ENCODE results near the gene ZG16B.

Gene ZG16B

GRCh38 chr16:2836646-2837508, 6.8 kb downstream of the ZG16B start:
- peak overlapping the region; percentile 39 for H2BK5ac ChIP-seq (ENCODE audit: low read length)
- peaks cover 4 to 7% of the 10 kb centered on the region in 2 donors for H3K4me1 ChIP-seq (ENCODE audit: control insufficient read depth in 2 of 2, insufficient read depth in 1 of 2, low read depth in 1 of 2, low read length in 2 of 2)
- H2BK15ac ChIP-seq (ENCODE audit: low read length): no peak overlapping the region
- peaks cover 0 to 5% of the 10 kb centered on the region in 2 donors for H3K9me3 ChIP-seq (replicated peaks in 1 of 2; ENCODE audit: control insufficient read depth in 2 of 2, insufficient read depth in 1 of 2, low read depth in 1 of 2, low read length in 2 of 2)
- H3K4me3 ChIP-seq (ENCODE audit: low read length in 2 of 2): peak overlapping the region in 1 of 2 donors; percentile 35
- DNase-seq (ENCODE audit: low spot score): no peak
- peaks cover 1% of the 10 kb centered on the region for H3K79me1 ChIP-seq (ENCODE audit: low read depth, low read length)
- peaks cover 0 to 13% (median 9%) of the 10 kb centered on the region in 3 experiments for H3K27me3 ChIP-seq (ENCODE audit: control insufficient read depth in 3 of 3, insufficient read depth in 3 of 3, low read depth in 1 of 3, low read length in 3 of 3)
- no peak overlapping the region for H2AK5ac ChIP-seq (ENCODE audit: low read depth, low read length)
- H2BK12ac ChIP-seq (ENCODE audit: low read length): no peak overlapping the region
- H4K8ac ChIP-seq (ENCODE audit: low read depth, low read length): no peak overlapping the region
- no peak overlapping the region for H3K27ac ChIP-seq (replicated peaks; ENCODE audit: low read length)
- H3K9ac ChIP-seq (ENCODE audit: low read depth, low read length, poor library complexity): peak overlapping the region; percentile 44
- no peak overlapping the region for H3K18ac ChIP-seq (ENCODE audit: low read length)
- no peak overlapping the region for H2BK120ac ChIP-seq (ENCODE audit: low read depth, low read length)
- H2AFZ ChIP-seq (ENCODE audit: low read length): peak overlapping the region; percentile 42
- H4K91ac ChIP-seq (ENCODE audit: low read depth, low read length, poor library complexity): no peak overlapping the region
- no peak overlapping the region for H3K4ac ChIP-seq (ENCODE audit: low read length)
- H3K4me2 ChIP-seq (ENCODE audit: insufficient read depth, low read length, poor library complexity, severe bottlenecking): no peak overlapping the region
- H3K23ac ChIP-seq (ENCODE audit: low read depth, low read length, poor library complexity): no peak overlapping the region
- no peak overlapping the region for H3K14ac ChIP-seq (ENCODE audit: low read length)
- H3K36me3 ChIP-seq (replicated peaks in 1 of 2; ENCODE audit: control insufficient read depth in 2 of 2, insufficient read depth in 2 of 2, low read length in 2 of 2): no peaks in the 10 kb centered on the region
- 100% methylated on average over 3 of the region's 13 CpGs; no CpG with 5 or more reads in 1 of the 2 donors for WGBS, 2 donors (ENCODE audit: extremely low coverage in 2 of 2, insufficient read length in 2 of 2, insufficient replicate concordance in 1 of 2)

DNA sequence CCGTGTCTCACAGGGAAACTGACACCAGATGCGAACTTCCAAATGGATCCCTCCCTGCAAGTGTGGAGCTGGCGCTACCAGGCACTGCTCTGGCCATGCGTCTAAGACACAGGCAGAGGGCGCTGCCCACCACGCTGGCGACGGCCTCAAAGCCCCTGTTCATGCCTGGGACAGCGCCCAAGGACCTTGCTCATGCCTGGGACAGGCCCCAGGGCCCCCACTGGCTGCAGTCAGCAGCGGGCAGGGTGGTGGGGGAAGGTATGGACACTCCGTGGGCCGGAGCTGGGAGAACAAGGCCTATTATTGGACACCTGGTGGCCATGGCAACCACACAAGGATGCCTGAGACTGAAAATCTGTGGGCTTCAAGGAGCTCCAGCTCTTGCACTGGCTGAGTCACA, 8.8 kb downstream of the ZG16B start:
- Histone ChIP-seq H3K36me3 (replicated peaks in 1 of 2; ENCODE audit: control insufficient read depth in 2 of 2, insufficient read depth in 2 of 2, low read length in 2 of 2) (no peaks in the 10 kb centered on the region), H3K79me1 (ENCODE audit: low read depth, low read length) (no peaks in the 10 kb centered on the region), H3K4me1 (ENCODE audit: control insufficient read depth in 2 of 2, insufficient read depth in 1 of 2, low read depth in 1 of 2, low read length in 2 of 2) (peaks cover 4 to 7% of the 10 kb centered on the region in 2 donors), H3K9ac (ENCODE audit: low read depth, low read length, poor library complexity) (no peak overlapping the region), H2BK120ac (ENCODE audit: low read depth, low read length) (no peak overlapping the region), H3K9me3 (replicated peaks in 1 of 2; ENCODE audit: control insufficient read depth in 2 of 2, insufficient read depth in 1 of 2, low read depth in 1 of 2, low read length in 2 of 2) (peaks cover 0 to 4% of the 10 kb centered on the region in 2 donors), H2BK5ac (ENCODE audit: low read length) (no peak overlapping the region), H3K27ac (replicated peaks; ENCODE audit: low read length) (no peak overlapping the region), H4K8ac (ENCODE audit: low read depth, low read length) (peak overlapping the region; percentile 96), H3K27me3 (ENCODE audit: control insufficient read depth in 3 of 3, insufficient read depth in 3 of 3, low read depth in 1 of 3, low read length in 3 of 3) (peaks cover 0 to 10% (median 9%) of the 10 kb centered on the region in 3 experiments), H4K91ac (ENCODE audit: low read depth, low read length, poor library complexity) (no peak overlapping the region), H3K4me2 (ENCODE audit: insufficient read depth, low read length, poor library complexity, severe bottlenecking) (no peak overlapping the region), H2AK5ac (ENCODE audit: low read depth, low read length) (peak overlapping the region; percentile 84), H2AFZ (ENCODE audit: low read length) (peak overlapping the region; percentile 82), H3K4me3 (ENCODE audit: low read length in 2 of 2) (no peak overlapping the region), H3K14ac (ENCODE audit: low read length) (no peak overlapping the region), H2BK15ac (ENCODE audit: low read length) (no peak overlapping the region), H3K18ac (ENCODE audit: low read length) (peak overlapping the region; percentile 3), H3K23ac (ENCODE audit: low read depth, low read length, poor library complexity) (peak overlapping the region; percentile 55), H3K4ac (ENCODE audit: low read length) (peak overlapping the region; percentile 53), H2BK12ac (ENCODE audit: low read length) (peak overlapping the region; percentile 97)
- WGBS, 2 donors (ENCODE audit: extremely low coverage in 2 of 2, insufficient read length in 2 of 2, insufficient replicate concordance in 1 of 2): no CpG with 5 or more reads among the region's 12 CpGs
- DNase-seq (ENCODE audit: low spot score): peak; percentile 56

GRCh38 chr16:2839650-2840450, 9.7 kb downstream of the ZG16B start:
- Histone ChIP-seq H3K27ac (replicated peaks; ENCODE audit: low read length) (no peak overlapping the region), H3K27me3 (ENCODE audit: control insufficient read depth in 3 of 3, insufficient read depth in 3 of 3, low read depth in 1 of 3, low read length in 3 of 3) (peaks cover 0 to 10% (median 9%) of the 10 kb centered on the region in 3 experiments), H3K9me3 (replicated peaks in 1 of 2; ENCODE audit: control insufficient read depth in 2 of 2, insufficient read depth in 1 of 2, low read depth in 1 of 2, low read length in 2 of 2) (peaks cover 0 to 4% of the 10 kb centered on the region in 2 donors), H2AFZ (ENCODE audit: low read length) (peak overlapping the region; percentile 24), H3K18ac (ENCODE audit: low read length) (no peak overlapping the region), H3K4me3 (ENCODE audit: low read length in 2 of 2) (no peak overlapping the region), H2BK15ac (ENCODE audit: low read length) (no peak overlapping the region), H3K9ac (ENCODE audit: low read depth, low read length, poor library complexity) (peak overlapping the region; percentile 9), H3K23ac (ENCODE audit: low read depth, low read length, poor library complexity) (peak overlapping the region; percentile 43), H3K4me1 (ENCODE audit: control insufficient read depth in 2 of 2, insufficient read depth in 1 of 2, low read depth in 1 of 2, low read length in 2 of 2) (peaks cover 4 to 7% of the 10 kb centered on the region in 2 donors), H2BK120ac (ENCODE audit: low read depth, low read length) (no peak overlapping the region), H4K8ac (ENCODE audit: low read depth, low read length) (peak overlapping the region; percentile 23), H2AK5ac (ENCODE audit: low read depth, low read length) (peak overlapping the region; percentile 88), H2BK5ac (ENCODE audit: low read length) (peak overlapping the region; percentile 53), H3K4ac (ENCODE audit: low read length) (no peak overlapping the region), H3K14ac (ENCODE audit: low read length) (no peak overlapping the region), H3K79me1 (ENCODE audit: low read depth, low read length) (no peaks in the 10 kb centered on the region), H3K36me3 (replicated peaks in 1 of 2; ENCODE audit: control insufficient read depth in 2 of 2, insufficient read depth in 2 of 2, low read length in 2 of 2) (no peaks in the 10 kb centered on the region), H2BK12ac (ENCODE audit: low read length) (no peak overlapping the region), H3K4me2 (ENCODE audit: insufficient read depth, low read length, poor library complexity, severe bottlenecking) (no peak overlapping the region), H4K91ac (ENCODE audit: low read depth, low read length, poor library complexity) (peak overlapping the region; percentile 53)
- WGBS, 2 donors (ENCODE audit: extremely low coverage in 2 of 2, insufficient read length in 2 of 2, insufficient replicate concordance in 1 of 2): no CpG with 5 or more reads among the region's 15 CpGs
- no peak for DNase-seq (ENCODE audit: low spot score)
